SK-N-MC (cell line): ENCODE measurements around the gene SNX8.

Experiments used
- EZH2 ChIP-seq: fragments of 200-600 bp; sonication (generic); IDR thresholded peaks from one replicate; pipeline ENCODE4 v1.6.1; 2017; ENCODE audit warnings: antibody characterized with exemption
- POLR2AphosphoS5 ChIP-seq: IDR thresholded peaks from 2 replicates; pipeline ENCODE4 v1.6.1; 2012; ENCODE audit warnings: mild to moderate bottlenecking, low read depth, low read length, borderline replicate concordance

DNA sequence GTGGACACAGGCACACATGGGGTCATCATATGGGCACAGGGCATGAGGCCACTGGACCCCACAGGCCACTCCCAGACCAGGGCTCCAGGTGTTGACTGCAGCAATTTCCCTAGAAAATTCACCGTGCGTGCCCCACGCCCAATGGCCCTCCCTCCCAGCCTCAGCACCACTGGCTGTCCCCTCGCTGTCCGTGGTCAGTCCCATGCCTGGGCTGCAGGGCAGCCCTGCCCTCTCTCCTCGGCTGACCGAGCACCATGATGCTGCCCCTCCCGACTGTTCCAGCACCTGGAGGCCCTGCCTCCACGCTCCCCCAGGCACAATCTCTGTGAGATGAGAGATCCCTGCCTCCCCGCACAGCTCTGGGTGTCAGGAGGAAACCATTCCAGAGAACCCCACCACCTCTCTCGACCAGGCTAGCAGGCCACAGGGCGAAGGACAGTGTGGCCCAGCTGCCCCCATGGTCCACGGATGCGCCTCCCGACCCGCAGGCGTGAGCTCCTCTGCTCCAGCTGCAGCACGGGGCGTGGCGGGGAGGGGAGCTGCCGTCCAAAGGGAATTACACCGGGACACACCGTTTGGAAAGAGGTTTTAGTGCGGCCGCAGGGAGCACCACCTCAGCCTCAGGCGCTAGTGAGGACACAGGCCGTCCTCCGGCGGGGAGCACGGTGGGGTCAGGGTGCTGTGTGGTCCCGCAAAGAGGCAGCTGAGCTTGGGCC, 59.7 kb downstream of the SNX8 start:
- TF ChIP-seq POLR2AphosphoS5 (no peak), EZH2 (no peak)
